CD14-positive monocyte (primary cell): ENCODE measurements around the gene ADSS1. TPM values are rescaled to one million over a fixed set of nuclear protein-coding genes. Genes with fewer than 3 reads are reported as not detected.

Source experiments
- DNase-seq, 3 donors: peaks; one replicate each; pipeline ENCODE4 v3.0.0-alpha.2; 2011 to 2022
- H2AFZ ChIP-seq: 2 replicates; pipeline ENCODE4 v1.6.0; 2012; ENCODE audit warnings: mild to moderate bottlenecking, low read depth, low read length, inconsistent platforms; ENCODE audit not compliant: insufficient read depth, poor library complexity, severe bottlenecking
- H3K27ac ChIP-seq, 2 donors: 1 replicate in 1 of 2; 2 replicates in 1 of 2; pipeline ENCODE4 v1.5.1; 2012 to 2013; ENCODE audit warnings: low read length in 2 of 2, control low read depth in 1 of 2, inconsistent platforms in 1 of 2, low read depth in 1 of 2, mild to moderate bottlenecking in 1 of 2
- H3K27me3 ChIP-seq, 2 donors: one replicate each; pipeline versions ENCODE4 v1.6.0 to v1.6.1; 2011 to 2013; ENCODE audit warnings: low read length in 2 of 2; ENCODE audit not compliant: control insufficient read depth in 2 of 2, insufficient read depth in 2 of 2
- H3K36me3 ChIP-seq, 2 donors: replicated peaks in 1 of 2; 1 replicate in 1 of 2; 2 replicates in 1 of 2; pipeline versions ENCODE4 v1.5.1 to v1.6.1; 2012 to 2013; ENCODE audit warnings: low read length in 2 of 2, control low read depth in 1 of 2, inconsistent platforms in 1 of 2, mild to moderate bottlenecking in 1 of 2; ENCODE audit not compliant: insufficient read depth in 2 of 2, control insufficient read depth in 1 of 2
- H3K4me1 ChIP-seq, 2 donors: 1 replicate in 1 of 2; 2 replicates in 1 of 2; pipeline versions ENCODE4 v1.5.1 to v1.6.1; 2012 to 2013; ENCODE audit warnings: low read length in 2 of 2, control low read depth in 1 of 2, inconsistent platforms in 1 of 2, mild to moderate bottlenecking in 1 of 2, moderate library complexity in 1 of 2; ENCODE audit not compliant: insufficient read depth in 2 of 2, control insufficient read depth in 1 of 2
- H3K4me2 ChIP-seq: replicated peaks from 2 replicates; pipeline ENCODE3; 2012; ENCODE audit warnings: low read length, moderate library complexity, mild to moderate bottlenecking; ENCODE audit not compliant: poor library complexity, severe bottlenecking; ENCODE audit errors: extremely low read depth
- H3K4me3 ChIP-seq, 3 experiments: fragments of 200-600 bp in 1 of 3; sonication (generic) in 1 of 3; replicated peaks in 1 of 3; 1 replicate in 2 of 3; 2 replicates in 1 of 3; pipeline ENCODE4 v1.5.1; 2011 to 2013; ENCODE audit warnings: low read length in 3 of 3, mild to moderate bottlenecking in 3 of 3, control low read depth in 2 of 3, low read depth in 2 of 3, inconsistent platforms in 1 of 3, moderate library complexity in 1 of 3
- H3K79me2 ChIP-seq: 2 replicates; pipeline ENCODE4 v1.6.0; 2012; ENCODE audit warnings: mild to moderate bottlenecking, control low read depth, inconsistent platforms, low read length, moderate library complexity; ENCODE audit not compliant: insufficient read depth
- H3K9ac ChIP-seq: 2 replicates; pipeline ENCODE4 v1.6.0; 2017; ENCODE audit warnings: low read length, mild to moderate bottlenecking; ENCODE audit not compliant: insufficient read depth, poor library complexity, severe bottlenecking
- H3K9me3 ChIP-seq, 2 donors: replicated peaks in 1 of 2; 1 replicate in 1 of 2; 2 replicates in 1 of 2; pipeline versions ENCODE4 v1.5.1 to v1.6.1; 2012 to 2013; ENCODE audit warnings: low read length in 2 of 2, control low read depth in 1 of 2; ENCODE audit not compliant: control insufficient read depth in 1 of 2, insufficient read depth in 1 of 2
- H4K20me1 ChIP-seq: 2 replicates; pipeline ENCODE4 v1.6.0; 2012; ENCODE audit warnings: mild to moderate bottlenecking, low read length, control low read depth, moderate library complexity; ENCODE audit not compliant: insufficient read depth
- H3K27ac Mint-ChIP-seq, 7 donors: one replicate each; pipeline ENCODE4 v1.8.0; 2020; ENCODE audit warnings: mild to moderate bottlenecking in 7 of 7, mixed read lengths in 7 of 7, moderate library complexity in 6 of 7, inconsistent platforms in 2 of 7
- H3K27me3 Mint-ChIP-seq, 3 donors: one replicate each; pipeline ENCODE4 v1.8.0; 2021 to 2022; ENCODE audit warnings: low read depth in 3 of 3, mild to moderate bottlenecking in 3 of 3, mixed read lengths in 3 of 3, moderate library complexity in 3 of 3, inconsistent platforms in 1 of 3
- H3K36me3 Mint-ChIP-seq, 2 donors: one replicate each; pipeline ENCODE4 v1.8.0; 2020; ENCODE audit warnings: mixed read lengths in 2 of 2, inconsistent platforms in 1 of 2, mild to moderate bottlenecking in 1 of 2
- H3K4me1 Mint-ChIP-seq: one replicate; pipeline ENCODE4 v1.8.0; 2020; ENCODE audit warnings: mild to moderate bottlenecking, mixed read lengths
- H3K4me3 Mint-ChIP-seq, 2 donors: one replicate each; pipeline ENCODE4 v1.8.0; 2020; ENCODE audit warnings: mild to moderate bottlenecking in 2 of 2, mixed read lengths in 2 of 2, moderate library complexity in 1 of 2
- H3K9me3 Mint-ChIP-seq, 7 donors: one replicate each; pipeline ENCODE4 v1.8.0; 2020 to 2022; ENCODE audit warnings: mixed read lengths in 7 of 7, mild to moderate bottlenecking in 6 of 7, moderate library complexity in 6 of 7, inconsistent platforms in 2 of 7
- CTCF ChIP-seq: fragments of 200-600 bp; IDR thresholded peaks from one replicate; pipeline ENCODE4 v1.8.0; 2022; ENCODE audit warnings: antibody characterized with exemption, mild to moderate bottlenecking
- WGBS: methylation state at CpG from one replicate; pipeline ENCODE4 v1.1.5; 2013; ENCODE audit warnings: missing lambda C conversion rate; ENCODE audit not compliant: insufficient coverage; 5-methylcytosine and 5-hydroxymethylcytosine counted together
- intact Hi-C, 2 donors: fragments of 100-400 bp; cut with micrococcal nuclease; formaldehyde crosslinking; loops; one replicate each; pipeline versions ENCODE4 v1.15.0 to v1.15.1; 2023
- polyA plus RNA-seq, 3 donors: library from polyadenylated mRNA; depleted of rRNA in 1 of 3; unstranded in 2 of 3; stranded (reverse) in 1 of 3; fragments of 300-500 nt in 2 of 3; fragments of >200 nt in 1 of 3; fragmentation: Illumina TruSeq in 2 of 3; gene quantifications; 1 replicate in 2 of 3; 2 replicates in 1 of 3; pipeline ENCODE4 v1.2.3, GENCODE V29; 2012 to 2021

Gene ADSS1
- polyA plus RNA-seq, 3 donors: 0.61 to 3.7 (median 0.64) TPM

DNA sequence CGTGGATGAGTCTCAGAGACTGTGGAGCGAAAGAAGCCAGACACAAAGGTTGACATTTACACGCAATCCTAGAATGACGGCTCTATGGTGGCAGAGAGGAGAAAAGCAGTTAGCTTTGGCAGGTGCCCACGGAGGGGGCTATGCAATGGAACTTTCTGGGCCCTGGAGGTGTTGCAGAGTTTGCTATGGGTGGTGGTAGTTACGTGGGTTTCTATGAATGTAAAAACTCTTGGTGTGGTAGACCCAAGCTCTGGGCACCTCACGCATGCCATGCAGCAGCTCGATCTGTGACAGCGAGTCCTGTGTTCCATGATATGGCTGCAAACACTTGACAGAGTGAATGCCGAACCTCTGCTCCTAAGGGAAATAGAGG is 39.6 kb upstream of the ADSS1 start:
- peaks cover 10 to 18% (median 11%) of the 10 kb centered on the region in 3 donors for H3K27me3 Mint-ChIP-seq
- TF ChIP-seq CTCF: no peak
- H3K27ac ChIP-seq: no peak overlapping the region

GRCh38 chr14:104685216-104685997 is 38.6 kb upstream of the ADSS1 start:
- 100% methylated on average over 1 of the region's 4 CpGs for WGBS
- no peak for TF ChIP-seq CTCF
- Histone ChIP-seq H4K20me1 (no peaks in the 10 kb centered on the region), H3K27me3 (peaks cover 0 to 13% of the 10 kb centered on the region in 2 donors), H3K9me3 (no peaks in the 10 kb centered on the region), H3K4me2 (no peak overlapping the region), H3K4me1 (peaks cover 46 to 65% of the 10 kb centered on the region in 2 donors), H3K36me3 (no peaks in the 10 kb centered on the region), H3K4me3 (no peak overlapping the region), H3K27ac (no peak overlapping the region), H2AFZ (no peak overlapping the region), H3K9ac (no peak overlapping the region), H3K79me2 (peaks cover 5% of the 10 kb centered on the region)
- H3K27me3 Mint-ChIP-seq: peaks cover 10 to 18% (median 11%) of the 10 kb centered on the region in 3 donors
- H3K4me3 Mint-ChIP-seq: peak overlapping the region in 1 of 2 donors; percentile 39
- no peak overlapping the region for H3K27ac Mint-ChIP-seq
- no peak for DNase-seq
- peaks cover 45% of the 10 kb centered on the region for H3K4me1 Mint-ChIP-seq
- H3K36me3 Mint-ChIP-seq: no peaks in the 10 kb centered on the region
- peaks cover 0 to 4% (median 0%) of the 10 kb centered on the region in 7 donors for H3K9me3 Mint-ChIP-seq
- intact Hi-C loops: no loop called here

More for the DNA sequence above, 39.6 kb upstream of the ADSS1 start:
- H4K20me1 ChIP-seq: no peaks in the 10 kb centered on the region
- H3K79me2 ChIP-seq: no peaks in the 10 kb centered on the region
- Mint-ChIP-seq H3K4me1 (peaks cover 48% of the 10 kb centered on the region), H3K9me3 (peaks cover 0 to 4% (median 0%) of the 10 kb centered on the region in 7 donors), H3K36me3 (no peaks in the 10 kb centered on the region), H3K4me3 (no peak overlapping the region), H3K27ac (peak overlapping the region in 1 of 7 donors; percentile 16)
- H2AFZ ChIP-seq: no peak overlapping the region
- no peaks in the 10 kb centered on the region for H3K9me3 ChIP-seq
- H3K4me2 ChIP-seq: no peak overlapping the region
- DNase-seq: no peak
- H3K4me1 ChIP-seq: peaks cover 46 to 66% of the 10 kb centered on the region in 2 donors
- intact Hi-C loops: no loop called here
- H3K9ac ChIP-seq: no peak overlapping the region
- H3K36me3 ChIP-seq: no peaks in the 10 kb centered on the region
- H3K4me3 ChIP-seq: no peak overlapping the region
- peaks cover 0 to 13% of the 10 kb centered on the region in 2 donors for H3K27me3 ChIP-seq
- WGBS: 99% methylated on average over 8 of the region's 10 CpGs
